T-cell (primary cell): ENCODE results near the gene HSPA14. TPM values are rescaled to one million over a fixed set of nuclear protein-coding genes. Genes with fewer than 3 reads are reported as not detected.

Source experiments
- ATAC-seq, 4 experiments: fragments of 200-7000 bp in 3 of 4; fragments of 150-1000 bp in 1 of 4; cut with Tn5 transposase; replicated peaks in 1 of 4; 1 replicate in 3 of 4; 2 replicates in 1 of 4; pipeline ENCODE4 v1.10.0; 2021; ENCODE audit warnings: moderate library complexity in 3 of 4, mild to moderate bottlenecking in 2 of 4, moderate number of reproducible peaks in 1 of 4
- CTCF ChIA-PET, 2 donors: fragments of 300-600 bp; sonication (Branson Sonifier 250); formaldehyde crosslinking; loops; one replicate each; lab custom pipeline; 2022; ENCODE audit warnings: antibody characterized with exemption in 2 of 2; lab: Charles Lee
- POLR2A ChIA-PET, 2 donors: fragments of 300-600 bp; sonication (Branson Sonifier 250); formaldehyde crosslinking; loops; one replicate each; lab custom pipeline; 2022; ENCODE audit warnings: antibody characterized with exemption in 2 of 2; lab: Charles Lee
- DNase-seq, 35 experiments: peaks; one replicate each; pipeline versions ENCODE4 v3.0.0 to v3.0.0-alpha.2; 2013 to 2023
- H3K27ac ChIP-seq: one replicate; pipeline ENCODE4 v1.5.1; 2013; ENCODE audit warnings: low read length
- H3K27me3 ChIP-seq, 2 experiments: replicated peaks in 1 of 2; 1 replicate in 1 of 2; 2 replicates in 1 of 2; pipeline versions ENCODE4 v1.6.1 to v1.7.0; 2013; ENCODE audit warnings: low read length in 1 of 2, mixed read lengths in 1 of 2; ENCODE audit not compliant: control insufficient read depth in 2 of 2, insufficient read depth in 2 of 2; ENCODE audit errors: extremely low read depth in 1 of 2
- H3K36me3 ChIP-seq, 2 donors: 1 replicate in 1 of 2; 2 replicates in 1 of 2; pipeline versions ENCODE4 v1.6.1 to v1.7.0; 2013; ENCODE audit warnings: low read length in 1 of 2; ENCODE audit not compliant: control insufficient read depth in 2 of 2, insufficient read depth in 1 of 2; ENCODE audit errors: extremely low read depth in 1 of 2
- H3K4me1 ChIP-seq, 2 experiments: 1 replicate in 1 of 2; 2 replicates in 1 of 2; pipeline versions ENCODE4 v1.6.1 to v1.7.0; 2013; ENCODE audit warnings: low read length in 2 of 2, mixed read lengths in 1 of 2; ENCODE audit not compliant: insufficient read depth in 2 of 2, control insufficient read depth in 1 of 2; ENCODE audit errors: extremely low read depth in 1 of 2
- H3K4me3 ChIP-seq, 2 donors: 1 replicate in 1 of 2; 2 replicates in 1 of 2; pipeline versions ENCODE4 v1.5.1 to v1.7.0; 2013; ENCODE audit warnings: mild to moderate bottlenecking in 2 of 2, low read length in 1 of 2, moderate library complexity in 1 of 2; ENCODE audit not compliant: control insufficient read depth in 1 of 2; ENCODE audit errors: extremely low read depth in 1 of 2
- H3K9me3 ChIP-seq: 2 replicates; pipeline ENCODE4 v1.7.0; 2013
- H3K27ac Mint-ChIP-seq, 2 donors: one replicate each; pipeline ENCODE4 v1.8.0; 2020 to 2021; ENCODE audit warnings: mild to moderate bottlenecking in 2 of 2, mixed read lengths in 2 of 2
- H3K27me3 Mint-ChIP-seq, 2 donors: one replicate each; pipeline ENCODE4 v1.8.0; 2021 to 2022; ENCODE audit warnings: mixed read lengths in 2 of 2
- H3K36me3 Mint-ChIP-seq: one replicate; pipeline ENCODE4 v1.8.0; 2021; ENCODE audit warnings: mixed read lengths
- H3K4me1 Mint-ChIP-seq, 3 donors: one replicate each; pipeline ENCODE4 v1.8.0; 2020 to 2022; ENCODE audit warnings: mixed read lengths in 3 of 3, mild to moderate bottlenecking in 1 of 3
- H3K4me3 Mint-ChIP-seq, 3 donors: one replicate each; pipeline ENCODE4 v1.8.0; 2020 to 2022; ENCODE audit warnings: mild to moderate bottlenecking in 3 of 3, mixed read lengths in 3 of 3, moderate library complexity in 3 of 3
- H3K9me3 Mint-ChIP-seq, 3 donors: one replicate each; pipeline ENCODE4 v1.8.0; 2020 to 2022; ENCODE audit warnings: mixed read lengths in 3 of 3
- WGBS: methylation state at CpG from one replicate; pipeline ENCODE4 v1.1.5; 2013; ENCODE audit warnings: missing lambda C conversion rate; ENCODE audit not compliant: insufficient coverage; 5-methylcytosine and 5-hydroxymethylcytosine counted together
- total RNA-seq, 35 experiments: library from RNA in 6 of 35; stranded (reverse) in 6 of 35; fragments of 120-200 nt in 1 of 35; gene quantifications; one replicate each; pipeline versions ENCODE4 v1.2.1 to v1.2.4 and lab custom pipeline; 2013 to 2026

The HSPA14 gene
- total RNA-seq, 5 donors from 2014 or later (not counting 1 experiment from before 2014, with no cell fraction given), result 13.0 to 19.5 (median 15.0) TPM

- ChIA-PET CTCF (no interaction called here), POLR2A (no interaction called here)
- no peaks in the 10 kb centered on the region for H3K27me3 ChIP-seq
- 69% methylated on average over 2 of the region's 5 CpGs for WGBS
- H3K27ac ChIP-seq, result no peak overlapping the region
- Mint-ChIP-seq H3K27me3 (no peaks in the 10 kb centered on the region), H3K9me3 (no peaks in the 10 kb centered on the region), H3K36me3 (no peaks in the 10 kb centered on the region), H3K4me1 (peaks cover 0 to 22% (median 5%) of the 10 kb centered on the region in 3 donors), H3K27ac (no peak overlapping the region), H3K4me3 (no peak overlapping the region)
- no peaks in the 10 kb centered on the region for H3K4me1 ChIP-seq
- H3K36me3 ChIP-seq, result no peaks in the 10 kb centered on the region
- DNase-seq (no peak), ATAC-seq (no peak)
- H3K4me3 ChIP-seq, result no peak overlapping the region
- no peaks in the 10 kb centered on the region for H3K9me3 ChIP-seq
These were observed 17.3 kb upstream of the HSPA14 start for GRCh38 chr10:14820775-14821154.

GRCh38 chr10:14821635-14822375 lies 16.3 kb upstream of the HSPA14 start:
- Mint-ChIP-seq H3K27me3 (no peaks in the 10 kb centered on the region), H3K4me1 (peaks cover 0 to 26% (median 5%) of the 10 kb centered on the region in 3 donors), H3K9me3 (no peaks in the 10 kb centered on the region), H3K27ac (no peak overlapping the region), H3K36me3 (no peaks in the 10 kb centered on the region), H3K4me3 (no peak overlapping the region)
- DNase-seq, result no peak
- no peak overlapping the region for H3K27ac ChIP-seq
- WGBS, result 100% methylated on average over 1 of the region's 6 CpGs
- H3K9me3 ChIP-seq, result no peaks in the 10 kb centered on the region
- H3K4me1 ChIP-seq, result no peaks in the 10 kb centered on the region
- H3K27me3 ChIP-seq, result no peaks in the 10 kb centered on the region
- ChIA-PET CTCF (interaction anchor here (1.0 to 2.9 kb wide), 4 partner anchors 279 to 324 kb away, joined by 5 to 17 read pairs (median 6); no protein-coding TSS in a partner anchor), POLR2A (interaction anchor here in 1 of 2 donors (1.3 kb wide), 1 partner anchor 16 kb away, joined by 4 read pairs; the partner anchor contains the start of genes CDNF, HSPA14 and MSANTD7)
- no peak for ATAC-seq
- no peak overlapping the region for H3K4me3 ChIP-seq
- no peaks in the 10 kb centered on the region for H3K36me3 ChIP-seq

- no peaks in the 10 kb centered on the region for H3K36me3 ChIP-seq
- no CpG with 5 or more reads among the region's 3 CpGs for WGBS
- ATAC-seq (peak in 3 of 4 experiments; percentile 36 to 70 (median 61)), DNase-seq (peak in 30 of 35 experiments; percentile 5 to 63 (median 31))
- peaks cover 0 to 26% (median 5%) of the 10 kb centered on the region in 3 donors for H3K4me1 Mint-ChIP-seq
- POLR2A ChIA-PET, result interaction anchor here in 1 of 2 donors (0.6 to 1.3 kb wide), 3 partner anchors 15 to 628 kb away, joined by 4 to 8 read pairs (median 6); partner anchors contain the start of genes CDNF, HSPA14 and MSANTD7
- no peaks in the 10 kb centered on the region for H3K27me3 Mint-ChIP-seq
- no peaks in the 10 kb centered on the region for H3K27me3 ChIP-seq
- CTCF ChIA-PET, result interaction anchor here (0.6 to 2.9 kb wide), 11 partner anchors 14 to 626 kb away, joined by 3 to 17 read pairs (median 4); partner anchors contain the start of genes CDNF (in 2 of the 2), HSPA14 (in 1 of the 2) and MSANTD7 (in 1 of the 2)
- peak overlapping the region in 1 of 2 donors; percentile 76 for H3K27ac Mint-ChIP-seq
- H3K9me3 ChIP-seq, result no peaks in the 10 kb centered on the region
- no peaks in the 10 kb centered on the region for H3K36me3 Mint-ChIP-seq
- no peak overlapping the region for H3K27ac ChIP-seq
- H3K4me1 ChIP-seq, result no peaks in the 10 kb centered on the region
- H3K4me3 Mint-ChIP-seq, result no peak overlapping the region
- H3K4me3 ChIP-seq, result no peak overlapping the region
- no peaks in the 10 kb centered on the region for H3K9me3 Mint-ChIP-seq
These were observed 15.0 kb upstream of the HSPA14 start for GRCh38 chr10:14822879-14823755.

- Mint-ChIP-seq H3K4me3 (no peak overlapping the region), H3K27me3 (no peaks in the 10 kb centered on the region)
- POLR2A ChIA-PET, result interaction anchor here in 1 of 2 donors (0.6 kb wide), 1 partner anchor 629 kb away, joined by 8 read pairs; no protein-coding TSS in a partner anchor
These were observed 14.1 kb upstream of the HSPA14 start for GRCh38 chr10:14823966-14824365.

GRCh38 chr10:14826076-14826829 lies 11.9 kb upstream of the HSPA14 start:
- ATAC-seq, result no peak
- CTCF ChIA-PET, result interaction anchor here in 1 of 2 donors (0.6 kb wide), 1 partner anchor 883 kb away, joined by 4 read pairs; no protein-coding TSS in a partner anchor
- no peaks in the 10 kb centered on the region for H3K4me1 ChIP-seq
- no peak overlapping the region for H3K4me3 ChIP-seq
- DNase-seq, result no peak
- POLR2A ChIA-PET, result interaction anchor here in 1 of 2 donors (0.6 to 1.1 kb wide), 3 partner anchors 11 to 302 kb away, joined by 3 to 9 read pairs (median 3); partner anchors contain the start of gene CDNF
- no peaks in the 10 kb centered on the region for H3K9me3 ChIP-seq
- no CpG with 5 or more reads among the region's 1 CpG for WGBS
- H3K27me3 Mint-ChIP-seq, result no peaks in the 10 kb centered on the region
- H3K27ac Mint-ChIP-seq, result no peak overlapping the region
- no peaks in the 10 kb centered on the region for H3K27me3 ChIP-seq
- no peaks in the 10 kb centered on the region for H3K36me3 ChIP-seq
- no peak overlapping the region for H3K27ac ChIP-seq
- peaks cover 0 to 13% (median 5%) of the 10 kb centered on the region in 3 donors for H3K4me1 Mint-ChIP-seq
- no peaks in the 10 kb centered on the region for H3K9me3 Mint-ChIP-seq
- H3K36me3 Mint-ChIP-seq, result no peaks in the 10 kb centered on the region
- H3K4me3 Mint-ChIP-seq, result no peak overlapping the region

More at GRCh38 chr10:14823966-14824365, 14.1 kb upstream of the HSPA14 start:
- H3K27ac Mint-ChIP-seq, result no peak overlapping the region
- Histone ChIP-seq H3K27ac (no peak overlapping the region), H3K27me3 (no peaks in the 10 kb centered on the region), H3K4me1 (no peaks in the 10 kb centered on the region), H3K4me3 (no peak overlapping the region), H3K9me3 (no peaks in the 10 kb centered on the region), H3K36me3 (no peaks in the 10 kb centered on the region)
- no peaks in the 10 kb centered on the region for H3K9me3 Mint-ChIP-seq
- WGBS, result 100% methylated on average over 2 of the region's 3 CpGs
- DNase-seq, result no peak
- peaks cover 0 to 26% (median 5%) of the 10 kb centered on the region in 3 donors for H3K4me1 Mint-ChIP-seq
- CTCF ChIA-PET, result interaction anchor here (0.5 to 2.9 kb wide), 7 partner anchors 14 to 1043 kb away, joined by 3 to 17 read pairs (median 6); partner anchors contain the start of genes HSPA14 (in 2 of the 2), MSANTD7 (in 2 of the 2) and CDNF (in 1 of the 2)
- H3K36me3 Mint-ChIP-seq, result no peaks in the 10 kb centered on the region
- no peak for ATAC-seq
